HCT116 (cell line): ENCODE data around the gene KIF26B. TPM values are rescaled to one million over a fixed set of nuclear protein-coding genes. Genes with fewer than 3 reads are reported as not detected.

Experiments used
- ATAC-seq: fragments of 200-7000 bp; cut with Tn5 transposase; 2 replicates; pipeline ENCODE4 v1.9.1; 2020; ENCODE audit warnings: mild to moderate bottlenecking, moderate library complexity
- BruUV-seq: library from RNA; stranded (reverse); fragments of 400-500 nt; replicated peaks from 2 replicates; lab custom pipeline; 2021; lab: Mats Ljungman, UMichigan
- CTCF ChIA-PET: fragments of 300-600 bp; sonication (Branson Sonifier 250); formaldehyde crosslinking; loops from one replicate; lab custom pipeline; 2021; ENCODE audit warnings: antibody characterized with exemption; lab: Charles Lee
- POLR2A ChIA-PET: fragments of 300-600, 350-600 bp; sonication (Branson Sonifier 250); formaldehyde crosslinking; loops from one replicate; lab custom pipeline; 2021; ENCODE audit warnings: antibody characterized with exemption; lab: Charles Lee
- RAD21 ChIA-PET, 2 experiments: fragments of 300-600 bp; sonication (Branson Sonifier 250); formaldehyde crosslinking; loops; one replicate each; lab custom pipeline; 2023; ENCODE audit warnings: low total read pairs in 2 of 2; ENCODE audit not compliant: uncharacterized antibody in 2 of 2, unreplicated experiment in 2 of 2, low non-redundant PET in 1 of 2; lab: Charles Lee
- DNase-seq: peaks from one replicate; pipeline ENCODE4 v3.0.0-alpha.2; 2010; ENCODE audit warnings: low read depth, low spot score
- H2AFZ ChIP-seq: fragments of 200-600 bp; shearing (Covaris generic), sonication (generic); 2 replicates; pipeline ENCODE4 v1.6.1; 2017; ENCODE audit warnings: low read depth, mixed run types, mixed read lengths, antibody characterized with exemption, low read length; ENCODE audit not compliant: poor library complexity, severe bottlenecking
- H3K27ac ChIP-seq: 2 replicates; pipeline ENCODE4 v1.5.1; 2012; ENCODE audit warnings: low read depth, low read length
- H3K27me3 ChIP-seq: fragments of 200-600 bp; sonication (generic); 2 replicates; pipeline ENCODE4 v1.6.1; 2016; ENCODE audit warnings: mixed run types, low read length, mixed read lengths; ENCODE audit not compliant: insufficient read depth
- H3K36me3 ChIP-seq, 2 experiments: fragments of 200-500 bp in 1 of 2; fragments of 200-600 bp in 1 of 2; sonication (Bioruptor generic) in 1 of 2; sonication (generic) in 1 of 2; 2 replicates each; pipeline versions ENCODE4 v1.5.1 to v1.6.1; 2014 to 2016; ENCODE audit warnings: low read length in 2 of 2, inconsistent platforms in 1 of 2, mixed read lengths in 1 of 2, mixed run types in 1 of 2; ENCODE audit not compliant: insufficient read depth in 2 of 2, control insufficient read depth in 1 of 2
- H3K4me1 ChIP-seq, 2 experiments: fragments of 200-600 bp in 1 of 2; sonication (generic) in 1 of 2; 2 replicates each; pipeline versions ENCODE4 v1.5.1 to v1.6.1; 2012 to 2017; ENCODE audit warnings: low read length in 2 of 2, inconsistent platforms in 1 of 2, mild to moderate bottlenecking in 1 of 2, mixed read lengths in 1 of 2, mixed run types in 1 of 2, moderate library complexity in 1 of 2; ENCODE audit not compliant: insufficient read depth in 2 of 2, control insufficient read depth in 1 of 2
- H3K4me2 ChIP-seq: fragments of 200-600 bp; sonication (generic); 2 replicates; pipeline ENCODE4 v1.6.1; 2017; ENCODE audit warnings: mixed run types, low read length, mixed read lengths
- H3K4me3 ChIP-seq, 2 experiments: fragments of 200-600 bp in 1 of 2; sonication (generic) in 1 of 2; replicated peaks in 1 of 2; 2 replicates each; pipeline ENCODE4 v1.5.1; 2011 to 2016; ENCODE audit warnings: low read length in 2 of 2, control low read depth in 1 of 2, low read depth in 1 of 2, mild to moderate bottlenecking in 1 of 2, mixed read lengths in 1 of 2, mixed run types in 1 of 2
- H3K79me2 ChIP-seq: fragments of 200-600 bp; sonication (generic); 2 replicates; pipeline ENCODE4 v1.6.1; 2017; ENCODE audit warnings: mild to moderate bottlenecking, mixed run types, low read length, moderate library complexity, mixed read lengths; ENCODE audit not compliant: insufficient read depth
- H3K9ac ChIP-seq: fragments of 200-600 bp; sonication (generic); 2 replicates; pipeline ENCODE4 v1.6.1; 2016; ENCODE audit warnings: low read length, mixed read lengths
- H3K9me2 ChIP-seq: fragments of 200-600 bp; sonication (generic), shearing (Covaris generic); 2 replicates; pipeline ENCODE4 v1.6.1; 2017; ENCODE audit warnings: mixed run types, mild to moderate bottlenecking, moderate library complexity; ENCODE audit not compliant: insufficient read depth
- H3K9me3 ChIP-seq, 2 experiments: fragments of 200-500 bp in 1 of 2; fragments of 200-600 bp in 1 of 2; sonication (Bioruptor generic) in 1 of 2; sonication (generic) in 1 of 2; 2 replicates each; pipeline ENCODE4 v1.6.1; 2014 to 2017; ENCODE audit warnings: low read length in 2 of 2, mixed read lengths in 2 of 2, inconsistent platforms in 1 of 2, low read depth in 1 of 2, mild to moderate bottlenecking in 1 of 2, mixed run types in 1 of 2, moderate library complexity in 1 of 2; ENCODE audit not compliant: control insufficient read depth in 1 of 2, insufficient read depth in 1 of 2
- H4K20me1 ChIP-seq: fragments of 200-600 bp; sonication (generic), shearing (Covaris generic); 2 replicates; pipeline ENCODE4 v1.6.1; 2017; ENCODE audit warnings: mixed run types, mild to moderate bottlenecking, moderate library complexity; ENCODE audit not compliant: insufficient read depth
- ATF3 ChIP-seq: IDR thresholded peaks from 2 replicates; pipeline ENCODE4 v1.6.1; 2012
- CBX3 ChIP-seq: IDR thresholded peaks from 2 replicates; pipeline ENCODE4 v1.6.1; 2012; ENCODE audit warnings: low read depth
- CEBPB ChIP-seq: IDR thresholded peaks from 2 replicates; pipeline ENCODE4 v1.6.1; 2012; ENCODE audit warnings: low read depth
- CTCF ChIP-seq, 3 experiments: fragments of 200-600 bp in 1 of 3; sonication (generic) in 1 of 3; IDR thresholded peaks in 2 of 3; conservative IDR thresholded peaks in 1 of 3; 2 replicates each; pipeline ENCODE4 v1.5.1; 2012 to 2017; ENCODE audit warnings: low read depth in 2 of 3, low read length in 2 of 3, antibody characterized with exemption in 1 of 3, borderline replicate concordance in 1 of 3, control low read depth in 1 of 3, mild to moderate bottlenecking in 1 of 3, mixed read lengths in 1 of 3, mixed run types in 1 of 3, moderate library complexity in 1 of 3; ENCODE audit not compliant: insufficient read depth in 1 of 3
- EGR1 ChIP-seq: IDR thresholded peaks from 2 replicates; pipeline ENCODE4 v1.6.1; 2012; ENCODE audit warnings: low read depth
- ELF1 ChIP-seq: IDR thresholded peaks from 2 replicates; pipeline ENCODE4 v1.6.1; 2012; ENCODE audit warnings: low read depth, borderline replicate concordance
- EZH2 ChIP-seq: fragments of 200-600 bp; sonication (generic); IDR thresholded peaks from 2 replicates; pipeline ENCODE4 v1.6.1; 2017; ENCODE audit warnings: antibody characterized with exemption, mixed run types
- EZH2phosphoT487 ChIP-seq: fragments of 200-600 bp; IDR thresholded peaks from 2 replicates; pipeline ENCODE4 v1.6.1; 2018; ENCODE audit warnings: antibody characterized with exemption, borderline replicate concordance
- JUND ChIP-seq: IDR thresholded peaks from 2 replicates; pipeline ENCODE4 v1.6.1; 2012
- RAD21 ChIP-seq: IDR thresholded peaks from 2 replicates; pipeline ENCODE4 v1.6.1; 2012; ENCODE audit warnings: low read depth, mild to moderate bottlenecking
- REST ChIP-seq: IDR thresholded peaks from 2 replicates; pipeline ENCODE4 v1.6.1; 2012; ENCODE audit warnings: low read depth
- SIN3A ChIP-seq: IDR thresholded peaks from 2 replicates; pipeline ENCODE4 v1.6.1; 2012; ENCODE audit warnings: low read depth
- SP1 ChIP-seq: IDR thresholded peaks from 2 replicates; pipeline ENCODE4 v1.6.1; 2012; ENCODE audit warnings: low read depth
- SRF ChIP-seq: IDR thresholded peaks from 2 replicates; pipeline ENCODE4 v1.6.1; 2012; ENCODE audit warnings: low read depth
- TCF7L2 ChIP-seq: IDR thresholded peaks from 2 replicates; pipeline ENCODE4 v1.7.0; 2011; ENCODE audit warnings: borderline replicate concordance, inconsistent platforms; ENCODE audit not compliant: insufficient read depth, insufficient read length; ENCODE audit errors: extremely low read depth
- YY1 ChIP-seq: IDR thresholded peaks from 2 replicates; pipeline ENCODE4 v1.6.1; 2011; ENCODE audit warnings: low read length, low read depth, moderate library complexity, mild to moderate bottlenecking; ENCODE audit not compliant: insufficient replicate concordance; ENCODE audit errors: extremely low read depth
- ZBTB33 ChIP-seq: IDR thresholded peaks from 2 replicates; pipeline ENCODE4 v1.6.1; 2011; ENCODE audit warnings: mild to moderate bottlenecking, low read length, moderate library complexity; ENCODE audit not compliant: insufficient replicate concordance; ENCODE audit errors: extremely low read depth
- ZNF274 ChIP-seq: fragments of 200-500 bp; sonication (Bioruptor generic); IDR thresholded peaks from 2 replicates; pipeline ENCODE4 v1.6.1; 2014; ENCODE audit warnings: mild to moderate bottlenecking, low read depth, low read length, inconsistent platforms
- intact Hi-C: fragments of 100-400 bp; cut with micrococcal nuclease; formaldehyde crosslinking; loops from 2 replicates; pipeline ENCODE4 v1.10.0; 2022
- total RNA-seq: library from RNA; stranded (reverse); gene quantifications from one replicate; pipeline ENCODE4 v1.2.1, GENCODE V29; 2021; ENCODE audit not compliant: unreplicated experiment

The KIF26B gene
- total RNA-seq, 1 experiment from 2014 or later, result 0.49 TPM

- Histone ChIP-seq H3K27me3 (0 out of 2 replicates have a peak, but pooled peaks cover 5% of the 10 kb centered on the region), H3K27ac (no peak overlapping the region), H3K4me1 (no peaks in the 10 kb centered on the region), H3K4me2 (no peak overlapping the region), H3K9me2 (no peaks in the 10 kb centered on the region), H3K79me2 (no peaks in the 10 kb centered on the region), H3K9me3 (no peaks in the 10 kb centered on the region), H2AFZ (no peak overlapping the region), H3K4me3 (no peak overlapping the region), H3K36me3 (no peaks in the 10 kb centered on the region), H3K9ac (no peak overlapping the region), H4K20me1 (no peaks in the 10 kb centered on the region)
- POLR2A ChIA-PET, result no interaction called here
- ATAC-seq, result no peak
- no TSS peak for BruUV-seq
- CTCF ChIA-PET, result no interaction called here
- intact Hi-C loops, result no loop called here
- RAD21 ChIA-PET, result no interaction called here
- TF ChIP-seq CTCF (IDR thresholded peaks at IDR 0.05 in 2 of 3, conservative IDR thresholded peaks at IDR 0.05 in 1 of 3; ENCODE audit: borderline replicate concordance in 1 of 3, insufficient read depth in 1 of 3, low read depth in 2 of 3, low read length in 2 of 3), result no peak
- TF ChIP-seq SIN3A, result no peak
- TF ChIP-seq ATF3, result no peak
- no peak for TF ChIP-seq EZH2
- no peak for TF ChIP-seq EZH2phosphoT487
- no peak for TF ChIP-seq SRF
- TF ChIP-seq SP1, result no peak
- TF ChIP-seq CBX3, result no peak
- no peak for TF ChIP-seq YY1
- no peak for TF ChIP-seq REST
- no peak for TF ChIP-seq EGR1
- no peak for TF ChIP-seq RAD21
- TF ChIP-seq ELF1, result no peak
- no peak for TF ChIP-seq JUND
- no peak for TF ChIP-seq CEBPB
- TF ChIP-seq ZNF274, result no peak
- TF ChIP-seq TCF7L2, result no peak
- no peak for TF ChIP-seq ZBTB33
- TF ChIP-seq, all 23 proteins: peak for 0
- no peak for DNase-seq
Observed at GRCh38 chr1:245693941-245694752, 539.4 kb downstream of the KIF26B start.
